GM21390 (cell line): ENCODE data around the gene COL7A1.

ENCODE experiments used
- ATAC-seq: cut with Tn5 transposase; IDR thresholded peaks from one replicate; pipeline ENCODE4 v1.9.1; 2021; ENCODE audit not compliant: unreplicated experiment

COL7A1 gene

DNA sequence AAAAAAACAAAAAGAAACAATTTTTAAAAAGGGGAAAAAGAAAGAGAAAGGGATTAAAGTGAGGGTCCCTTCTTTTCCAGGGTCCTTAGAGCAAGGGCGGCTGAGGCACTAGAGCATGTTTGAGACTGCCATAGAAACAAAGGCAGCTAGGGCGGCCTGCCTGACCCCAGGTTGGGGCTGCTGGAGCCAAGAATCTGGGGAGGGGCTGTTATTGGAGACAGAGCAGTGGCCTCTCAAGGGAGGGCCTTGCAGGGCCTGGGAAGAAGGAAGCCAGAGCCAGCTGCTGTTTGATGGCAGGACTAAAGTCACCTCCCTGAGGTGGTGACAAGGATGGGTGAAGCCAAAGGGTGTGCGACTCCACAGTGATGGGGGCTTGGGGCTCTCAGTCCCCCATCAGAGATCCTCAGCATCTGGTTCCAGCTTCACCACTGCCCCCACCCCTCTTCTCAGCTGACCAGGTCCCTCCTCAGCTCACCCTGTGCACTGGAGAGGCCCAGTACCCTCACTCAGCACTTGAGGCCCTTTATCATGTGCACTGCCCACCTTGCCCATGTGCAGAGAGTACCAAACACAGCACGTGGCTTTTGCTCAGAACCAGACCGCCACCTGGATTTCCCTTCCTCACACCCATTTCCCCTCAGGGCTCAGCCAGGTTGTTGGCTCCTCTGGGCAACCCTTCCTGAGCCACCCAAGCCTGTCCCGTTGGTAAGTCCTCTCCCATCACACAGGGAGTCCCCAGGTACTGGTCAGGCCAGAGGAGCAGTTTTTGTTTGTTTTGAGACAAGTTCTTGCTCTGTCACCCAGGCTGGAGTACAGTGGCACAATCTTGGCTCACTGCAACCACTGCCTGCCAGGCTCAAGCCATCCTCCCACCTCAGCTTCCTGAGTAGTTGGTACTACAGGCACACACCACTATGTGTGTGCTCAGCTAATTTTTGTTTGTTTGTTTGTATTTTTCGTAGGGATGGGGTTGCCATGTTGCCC, 24.7 kb upstream of the COL7A1 start:
- ATAC-seq: no peak

DNA sequence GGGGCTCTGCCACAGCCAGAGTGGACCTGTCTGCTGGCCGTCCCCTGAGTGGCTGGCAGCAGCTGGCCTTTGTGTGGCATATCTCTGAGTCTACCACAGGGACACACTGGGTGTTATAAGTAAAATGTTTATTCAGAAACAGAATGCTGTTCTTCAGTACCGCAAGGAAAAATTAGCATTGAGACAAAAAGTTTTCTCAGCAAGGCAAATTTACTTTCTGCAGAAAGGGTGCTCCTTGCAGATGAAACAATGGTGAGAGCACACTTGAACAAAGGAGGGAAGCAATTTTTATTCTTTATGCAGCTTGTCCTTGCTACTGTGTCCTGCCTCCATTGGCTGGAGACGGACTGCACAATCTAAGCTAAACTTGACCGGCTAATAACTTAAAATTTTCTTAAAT, 22.4 kb upstream of the COL7A1 start:
- no peak for ATAC-seq

DNA sequence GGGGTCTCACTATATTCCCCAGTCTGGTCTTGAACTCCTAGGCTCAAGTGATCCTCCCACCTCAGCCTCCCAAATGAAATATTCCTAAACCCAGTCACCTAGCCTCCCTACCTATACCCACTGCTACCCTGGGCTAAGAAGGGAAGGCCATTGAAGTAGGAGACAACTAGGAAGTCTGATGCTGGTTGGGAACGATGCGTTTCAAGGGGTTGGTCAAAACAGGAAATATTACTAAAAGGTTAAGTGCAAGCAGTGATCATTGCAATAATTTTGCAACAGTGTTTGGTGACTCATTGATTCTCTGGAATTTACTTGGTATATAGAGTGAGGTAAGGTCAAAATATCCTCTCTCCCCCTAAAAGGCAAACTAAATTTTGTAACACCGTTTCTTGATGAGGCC, 18.9 kb upstream of the COL7A1 start:
- no peak for ATAC-seq

DNA sequence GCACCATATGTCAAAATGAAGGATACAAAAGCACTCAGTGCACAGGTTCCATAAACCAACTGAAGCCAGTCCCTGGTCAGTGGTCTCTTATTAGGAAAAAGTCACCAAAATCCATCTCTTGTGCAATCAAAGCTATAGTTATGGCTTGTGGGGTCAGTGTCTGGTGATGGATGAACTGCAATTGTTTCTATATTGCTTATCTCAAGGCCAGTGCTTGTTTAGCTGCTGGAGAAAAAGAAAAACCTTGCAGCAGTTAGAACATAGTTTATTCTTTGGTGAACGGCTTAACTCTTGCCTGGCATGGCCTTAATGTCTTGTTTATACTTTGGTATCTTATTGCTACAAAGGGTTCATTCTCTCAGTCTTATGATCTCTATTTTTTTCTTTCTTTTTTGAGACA, 17.2 kb upstream of the COL7A1 start:
- no peak for ATAC-seq

DNA sequence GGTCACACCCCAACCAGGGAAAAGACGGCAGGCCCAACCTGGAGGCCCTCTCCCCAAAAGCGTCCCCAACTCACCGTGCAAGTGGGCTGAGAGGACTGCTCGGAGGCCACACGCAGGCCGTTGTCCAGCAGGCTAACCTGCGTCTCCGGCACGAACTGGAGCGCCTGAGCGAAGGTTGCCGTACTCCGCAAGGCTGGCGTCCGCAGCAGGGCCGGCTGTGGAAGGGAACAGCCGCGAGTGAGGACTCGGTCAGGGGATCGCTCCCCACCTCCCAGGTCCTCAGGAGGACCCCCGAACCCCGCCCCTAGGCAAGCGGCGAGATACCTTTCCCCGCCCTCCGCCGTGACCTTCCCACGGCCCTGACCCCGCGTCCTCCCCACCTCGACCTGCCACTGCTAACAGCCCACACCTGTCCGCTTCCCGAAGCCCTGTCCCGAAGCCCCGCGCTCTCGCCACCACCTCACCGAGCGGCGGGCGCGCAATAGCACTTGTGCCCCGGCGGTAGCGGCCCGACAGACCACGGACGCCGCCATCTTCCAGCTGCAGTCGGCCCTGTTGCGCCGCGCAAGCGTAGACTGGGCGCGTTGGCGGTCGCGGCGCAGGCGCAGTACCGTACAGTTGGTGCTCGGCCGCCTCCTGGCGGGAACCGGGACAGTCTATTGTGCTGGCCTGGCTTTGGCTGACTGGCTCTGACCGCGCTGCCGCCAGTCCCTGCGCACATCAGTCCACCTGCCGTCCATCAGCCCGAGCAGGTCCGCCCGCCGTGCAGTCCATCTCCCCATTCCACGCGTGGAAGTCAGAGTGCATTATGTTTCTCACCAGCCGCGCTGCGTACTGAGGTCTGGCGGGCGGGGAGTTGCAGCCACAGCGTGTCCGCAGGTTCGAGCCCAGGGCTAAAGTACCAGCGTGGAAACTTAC, 14.2 kb upstream of the COL7A1 start, which contains the start of gene UQCRC1:
Gene UQCRC1, minus strand, starts transcription at position 559 of the 918 bp plus-strand sequence. Its CDS starts 26 bp downstream, at position 533.
- peak; percentile 96 for ATAC-seq

DNA sequence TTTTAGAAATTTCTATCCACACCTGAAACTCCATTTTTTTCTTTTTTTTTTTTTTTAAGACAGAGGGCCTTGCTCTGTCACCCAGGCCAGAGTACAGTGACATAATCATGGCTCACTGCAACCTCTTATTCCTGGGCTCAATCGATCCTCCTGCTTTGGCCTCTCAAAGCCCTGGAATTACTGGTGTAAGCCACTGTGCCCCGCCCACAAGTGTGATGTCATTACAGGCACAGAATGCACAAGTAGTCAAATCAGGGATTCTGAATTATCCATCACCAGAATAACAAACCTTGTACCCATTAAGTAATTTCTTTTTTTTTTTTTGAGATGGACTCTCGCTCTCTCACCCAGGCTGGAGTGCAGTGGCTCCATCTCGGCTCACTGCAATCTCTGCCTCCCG, 12.4 kb upstream of the COL7A1 start:
- ATAC-seq: no peak

DNA sequence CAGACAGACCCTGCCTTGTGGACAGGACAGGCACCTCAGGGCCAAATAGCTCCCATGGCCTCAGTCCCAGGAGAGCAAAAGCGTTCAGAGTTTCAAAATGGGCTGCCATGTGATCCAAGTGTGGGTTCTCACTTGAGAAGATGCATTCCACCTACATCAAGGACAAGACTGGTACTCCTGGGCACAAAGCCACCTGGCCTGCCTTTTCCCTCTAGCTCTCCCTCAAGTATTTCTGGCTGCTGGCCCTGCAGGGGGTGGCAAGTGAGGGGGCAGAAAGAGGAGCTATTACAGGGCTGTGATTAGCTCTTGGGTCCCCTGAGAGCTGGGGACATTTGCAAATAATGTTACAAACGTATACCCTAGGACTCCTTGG, 6.5 kb upstream of the COL7A1 start:
- ATAC-seq: no peak

DNA sequence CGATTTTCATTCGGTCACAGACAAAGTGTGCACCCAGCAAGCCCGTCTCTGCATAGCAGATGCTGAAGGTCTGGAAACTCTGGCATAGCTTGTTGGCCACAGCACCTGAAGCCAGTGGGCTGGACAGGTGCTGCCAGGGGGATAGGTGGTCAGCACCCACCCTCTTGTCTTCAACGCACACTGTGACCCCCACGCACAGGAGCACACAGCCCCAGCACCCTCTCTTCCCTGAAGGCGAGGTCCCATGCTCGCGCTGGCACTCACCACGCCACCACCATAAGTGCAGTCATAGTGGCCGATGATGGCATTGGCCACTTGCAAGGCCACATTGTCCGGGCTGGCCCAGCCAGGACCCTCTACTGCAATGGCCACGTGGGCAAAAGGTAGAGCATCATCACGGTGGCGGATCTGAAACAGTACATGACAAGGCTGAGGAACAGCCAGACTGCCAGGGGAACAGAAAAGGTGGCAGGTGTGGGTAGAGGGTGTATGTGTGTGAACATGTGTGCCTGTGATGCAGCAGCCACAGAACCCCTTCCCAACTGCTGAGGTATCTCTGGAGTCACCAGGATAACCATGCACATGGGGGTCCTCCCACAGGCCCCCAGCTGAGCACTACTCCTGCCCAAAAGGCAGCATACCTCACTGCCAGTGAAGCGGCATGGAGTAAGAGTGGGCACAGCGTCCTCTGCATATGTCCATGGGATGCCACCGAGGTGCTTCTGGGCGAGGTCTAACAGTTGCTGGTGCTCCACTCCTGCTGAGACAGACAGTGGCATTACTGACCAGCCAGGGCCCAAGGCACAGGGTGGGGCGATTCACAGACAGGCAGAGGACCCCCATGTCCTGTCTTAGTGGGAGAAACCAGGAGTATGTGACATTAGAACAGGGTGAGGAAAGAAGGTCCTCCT, 5.8 kb upstream of the COL7A1 start:
- no peak for ATAC-seq

DNA sequence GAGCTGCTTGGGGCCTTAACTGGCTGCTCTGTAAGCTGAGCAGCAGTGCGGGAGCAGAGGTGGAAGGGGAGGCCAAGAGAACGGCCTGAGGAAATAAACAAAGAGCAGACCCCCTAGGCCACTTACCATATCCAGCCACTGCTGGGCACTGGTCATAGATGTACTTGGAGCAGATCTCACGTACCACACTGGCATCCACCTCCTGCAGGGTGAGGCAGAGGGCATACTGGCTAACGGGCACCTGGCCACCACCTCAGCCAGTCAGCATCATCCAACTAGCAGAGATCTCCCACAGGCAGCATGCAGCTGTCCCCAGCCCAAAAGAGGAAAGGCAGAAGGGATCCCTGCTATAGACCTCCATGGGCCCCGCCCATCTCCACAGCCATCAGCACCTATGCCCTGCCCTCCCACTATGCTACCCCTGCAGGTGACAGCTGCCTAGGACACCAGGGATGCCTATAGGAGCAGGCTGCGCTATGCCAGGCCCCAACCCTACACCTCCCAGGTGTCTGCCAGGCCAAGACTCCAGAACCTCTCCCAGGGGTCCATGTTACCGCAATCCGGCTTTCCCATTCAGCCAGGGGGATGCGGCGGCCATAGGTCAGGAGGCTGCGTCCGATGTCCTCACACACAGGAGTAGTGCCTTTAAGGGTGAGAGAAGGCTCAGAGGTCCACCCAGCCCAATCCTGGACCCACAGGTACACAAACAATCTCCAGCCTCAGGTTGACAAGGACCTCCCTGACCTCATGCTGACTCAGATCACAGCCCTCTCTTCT, 4.6 kb upstream of the COL7A1 start:
- no peak for ATAC-seq

DNA sequence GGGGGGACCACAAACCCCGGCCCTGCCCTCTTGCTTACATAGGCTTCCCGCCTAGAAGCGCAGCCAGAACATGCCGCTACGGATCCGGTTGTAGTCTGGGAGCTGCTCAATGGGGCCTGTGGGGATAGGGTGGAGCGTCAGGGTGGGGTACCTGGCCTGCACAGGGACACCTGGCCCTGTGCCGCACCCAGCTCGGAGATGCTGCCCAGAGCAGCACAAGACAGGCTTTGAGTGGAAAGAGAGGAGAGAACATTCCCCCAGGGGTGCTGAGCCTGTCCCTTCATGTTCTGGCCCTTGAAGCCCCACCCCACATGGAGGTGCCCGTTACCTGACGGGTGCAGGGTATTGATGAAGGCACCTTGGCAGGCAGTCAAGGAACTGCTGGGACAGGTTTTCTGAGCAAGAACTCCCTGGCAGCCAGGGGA, 4.0 kb upstream of the COL7A1 start:
- no peak for ATAC-seq

DNA sequence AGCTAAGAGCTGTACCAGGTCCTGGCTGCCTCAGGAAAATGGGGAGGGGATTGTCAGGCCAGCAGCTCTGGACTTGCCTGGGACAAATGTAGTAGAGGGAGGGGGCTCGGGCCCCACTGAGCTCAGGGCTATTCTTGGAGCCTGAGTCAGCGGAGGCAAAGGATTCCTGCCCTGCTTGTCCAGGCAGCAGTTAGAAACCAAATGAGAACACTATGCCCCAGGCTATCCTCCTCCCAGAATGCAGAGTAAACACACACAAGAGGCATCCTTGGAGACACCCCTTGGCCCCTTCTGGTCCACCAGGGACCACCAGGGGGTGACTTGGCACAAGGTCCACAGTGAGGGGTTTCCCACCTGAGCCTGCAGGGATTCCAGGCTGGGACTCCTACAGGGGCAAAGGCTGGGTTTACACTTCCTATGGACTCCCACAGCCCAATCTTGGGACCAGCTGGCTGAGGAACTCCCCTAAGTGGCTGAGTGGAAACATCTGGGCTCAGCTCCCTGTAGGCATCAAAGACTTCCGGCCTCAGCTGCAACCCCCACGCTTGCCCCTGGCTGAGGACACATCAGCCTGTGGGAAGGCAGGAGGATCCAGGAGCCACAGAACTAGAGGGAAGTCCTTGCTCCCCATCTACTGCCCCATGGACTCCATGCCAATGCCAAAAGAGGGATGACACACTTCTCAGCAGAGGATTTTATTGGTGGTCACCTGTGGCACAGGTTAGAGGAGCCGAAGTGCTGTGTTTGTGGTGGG, 3.4 kb upstream of the COL7A1 start:
- no peak for ATAC-seq

DNA sequence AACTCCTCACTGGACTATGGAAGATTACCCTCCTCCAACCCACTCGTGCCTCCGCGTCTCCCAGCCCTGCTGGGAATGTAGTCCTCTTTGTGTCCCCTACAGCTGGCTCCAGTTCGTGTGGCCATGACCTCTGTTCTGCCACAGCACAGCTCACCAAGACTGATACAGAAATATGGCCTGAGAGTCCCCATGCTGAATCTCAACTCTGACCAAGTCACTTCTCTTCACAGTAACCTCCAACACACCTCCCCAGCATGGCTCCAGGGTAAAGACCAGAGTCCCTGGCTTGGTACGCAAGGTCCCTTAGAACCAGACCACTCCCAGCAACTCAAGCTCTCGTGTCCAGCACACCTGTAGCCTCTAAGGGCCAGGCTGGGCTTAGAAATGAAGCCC, 2.3 kb upstream of the COL7A1 start:
- ATAC-seq: no peak

DNA sequence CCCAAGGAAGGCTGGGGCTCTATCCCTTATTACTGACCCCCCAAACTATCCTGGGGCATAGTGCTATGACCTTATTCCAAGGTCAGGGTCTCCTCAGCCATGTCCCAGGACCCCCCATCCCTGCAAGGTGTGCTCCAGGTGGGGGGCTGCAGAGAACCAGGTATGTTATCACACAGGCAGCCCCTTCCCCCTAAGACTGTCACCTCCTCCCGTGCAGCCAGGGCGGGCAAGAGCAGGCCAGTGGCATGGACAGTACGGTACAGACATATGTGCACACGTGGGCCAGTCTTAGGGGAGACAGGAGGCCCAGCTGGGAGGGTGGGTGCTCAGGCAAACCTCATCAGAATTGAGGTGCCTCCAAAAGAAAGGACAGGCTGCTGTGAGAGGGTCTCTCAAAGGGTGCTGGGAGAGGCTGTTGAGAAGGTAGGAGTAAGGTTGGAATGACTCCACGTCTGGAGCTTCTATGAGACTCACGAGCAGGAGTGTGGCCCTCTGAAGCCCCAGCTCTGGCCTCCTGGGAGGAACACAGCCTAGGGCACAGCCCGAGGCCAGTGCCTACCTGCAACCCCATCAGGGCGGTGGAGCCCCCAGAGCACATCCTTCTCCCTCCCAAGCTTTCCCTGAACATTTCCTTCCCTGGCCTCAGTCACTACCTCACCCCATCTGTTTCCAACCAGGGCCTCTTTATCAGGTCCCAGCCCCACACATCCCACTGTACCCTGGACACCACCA, 1.7 kb upstream of the COL7A1 start:
- ATAC-seq: no peak

DNA sequence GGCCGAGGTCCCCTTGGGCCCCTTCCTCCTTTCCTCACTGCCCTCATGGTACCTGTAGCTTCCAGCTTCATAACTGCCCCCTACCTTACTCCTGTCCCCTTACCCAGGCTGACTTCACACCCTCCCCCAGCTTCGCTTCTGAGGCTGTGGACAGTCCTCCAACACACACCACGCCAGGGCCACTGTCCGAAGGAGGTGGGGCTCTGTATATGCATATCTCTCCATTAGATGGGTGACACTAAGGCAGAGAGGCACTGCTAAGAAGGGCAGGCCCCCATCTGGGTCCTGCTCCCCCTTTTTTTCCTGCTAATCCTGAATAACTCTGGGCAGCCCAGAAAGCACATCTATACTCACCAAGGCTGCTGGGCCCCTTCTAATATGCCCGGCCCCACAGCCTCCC, 1.0 kb upstream of the COL7A1 start:
- ATAC-seq: no peak

DNA sequence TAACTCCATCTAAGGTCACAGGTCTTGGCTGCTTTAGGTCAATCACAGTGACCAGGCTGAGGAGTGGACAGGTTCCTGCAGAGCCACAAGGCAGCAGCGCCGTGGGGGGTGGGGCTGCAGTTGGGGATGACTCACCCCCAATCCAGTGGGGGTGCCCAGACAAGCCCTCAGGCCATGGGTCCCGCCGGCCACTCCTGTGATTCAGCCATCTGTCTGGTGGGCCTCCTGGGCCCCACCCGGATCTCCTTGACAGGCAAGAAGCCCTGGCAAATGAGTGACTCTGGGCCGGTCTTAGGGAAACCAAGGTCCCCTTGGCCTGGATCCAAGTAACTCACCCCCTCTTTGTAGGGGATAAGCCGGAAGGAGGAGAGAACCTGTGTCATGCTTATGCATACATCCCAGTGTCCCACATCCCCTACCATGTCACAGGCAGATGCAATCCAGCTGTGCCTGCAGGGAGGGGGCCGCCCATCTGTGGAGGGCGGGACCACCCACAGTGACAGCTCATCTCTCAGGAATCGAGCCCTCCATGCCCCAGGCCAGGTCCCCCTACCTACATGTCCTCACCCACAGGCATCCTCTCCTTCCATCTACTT, 495 bp upstream of the COL7A1 start:
- ATAC-seq: no peak

DNA sequence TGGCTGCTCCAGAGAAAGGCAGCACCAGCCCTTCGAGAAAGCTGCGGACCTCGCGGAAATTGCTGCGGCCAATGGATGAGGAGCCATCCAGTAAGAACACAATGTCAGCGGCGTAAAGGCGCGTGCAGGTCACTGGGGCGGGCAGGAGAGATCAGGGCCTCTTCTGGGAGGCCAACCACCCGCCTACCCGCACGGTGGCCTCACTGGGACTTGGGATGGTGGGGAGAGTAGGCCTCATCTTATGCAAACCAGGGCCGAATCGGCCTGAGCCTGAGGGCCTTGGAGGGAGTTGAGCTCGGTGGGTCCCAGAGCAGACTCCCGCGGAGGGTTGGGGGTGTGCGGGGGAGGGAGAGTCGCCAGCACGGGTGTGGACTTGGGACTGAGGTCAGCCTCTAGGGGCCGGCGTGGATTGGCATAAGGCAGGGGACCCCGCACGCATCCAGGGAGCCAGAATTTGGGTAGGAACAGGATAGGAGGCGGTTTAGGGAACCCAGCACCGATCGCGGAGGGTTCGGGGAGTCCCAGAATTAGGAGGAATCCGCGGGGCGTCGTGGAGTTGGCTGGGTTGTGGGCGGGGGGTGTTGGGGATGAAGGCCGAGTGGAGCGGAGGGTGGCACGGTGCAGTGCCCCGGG, 596 bp downstream of the COL7A1 start:
- no peak for ATAC-seq

DNA sequence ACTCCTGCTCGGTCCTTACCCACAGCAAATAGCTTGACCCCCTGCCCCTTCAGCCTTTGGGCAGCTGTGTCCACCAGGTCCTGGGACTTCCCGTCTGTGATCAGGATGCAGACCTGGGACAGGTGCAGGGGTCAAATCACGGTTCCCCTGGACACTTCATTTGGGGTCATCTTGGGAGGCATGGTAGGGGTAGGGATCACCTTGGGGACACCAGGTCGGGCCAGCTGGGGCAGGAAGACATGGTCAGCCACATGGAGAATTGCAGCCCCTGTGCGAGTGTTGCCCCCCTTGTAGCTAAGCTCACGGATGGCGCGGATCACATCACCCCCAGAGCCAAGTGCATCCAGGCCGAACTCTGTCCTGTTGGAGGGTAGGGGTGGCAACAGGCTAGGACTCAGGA, 1.8 kb downstream of the COL7A1 start:
- no peak for ATAC-seq
